GM12873 (cell line): ENCODE data around the gene ALB.

Experiments used
- TF ChIP-seq, protein P1 (sequence below): IDR thresholded peaks from 2 replicates; pipeline ENCODE4 v1.5.1; 2012; ENCODE audit warnings: low read depth, mild to moderate bottlenecking, moderate library complexity, low read length, control low read depth; ENCODE audit not compliant: insufficient read depth; ENCODE audit errors: missing control alignments

Gene ALB

GRCh38 chr4:73417342-73417741 lies 13.3 kb downstream of the ALB start:
- TF ChIP-seq, protein P1, sequence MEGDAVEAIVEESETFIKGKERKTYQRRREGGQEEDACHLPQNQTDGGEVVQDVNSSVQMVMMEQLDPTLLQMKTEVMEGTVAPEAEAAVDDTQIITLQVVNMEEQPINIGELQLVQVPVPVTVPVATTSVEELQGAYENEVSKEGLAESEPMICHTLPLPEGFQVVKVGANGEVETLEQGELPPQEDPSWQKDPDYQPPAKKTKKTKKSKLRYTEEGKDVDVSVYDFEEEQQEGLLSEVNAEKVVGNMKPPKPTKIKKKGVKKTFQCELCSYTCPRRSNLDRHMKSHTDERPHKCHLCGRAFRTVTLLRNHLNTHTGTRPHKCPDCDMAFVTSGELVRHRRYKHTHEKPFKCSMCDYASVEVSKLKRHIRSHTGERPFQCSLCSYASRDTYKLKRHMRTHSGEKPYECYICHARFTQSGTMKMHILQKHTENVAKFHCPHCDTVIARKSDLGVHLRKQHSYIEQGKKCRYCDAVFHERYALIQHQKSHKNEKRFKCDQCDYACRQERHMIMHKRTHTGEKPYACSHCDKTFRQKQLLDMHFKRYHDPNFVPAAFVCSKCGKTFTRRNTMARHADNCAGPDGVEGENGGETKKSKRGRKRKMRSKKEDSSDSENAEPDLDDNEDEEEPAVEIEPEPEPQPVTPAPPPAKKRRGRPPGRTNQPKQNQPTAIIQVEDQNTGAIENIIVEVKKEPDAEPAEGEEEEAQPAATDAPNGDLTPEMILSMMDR, result no peak

DNA sequence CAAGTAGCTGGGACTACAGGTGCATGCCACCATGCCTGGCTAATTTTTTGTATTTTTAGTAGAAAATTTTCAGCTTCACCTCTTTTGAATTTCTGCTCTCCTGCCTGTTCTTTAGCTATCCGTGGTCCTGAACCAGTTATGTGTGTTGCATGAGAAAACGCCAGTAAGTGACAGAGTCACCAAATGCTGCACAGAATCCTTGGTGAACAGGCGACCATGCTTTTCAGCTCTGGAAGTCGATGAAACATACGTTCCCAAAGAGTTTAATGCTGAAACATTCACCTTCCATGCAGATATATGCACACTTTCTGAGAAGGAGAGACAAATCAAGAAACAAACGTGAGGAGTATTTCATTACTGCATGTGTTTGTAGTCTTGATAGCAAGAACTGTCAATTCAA lies 13.9 kb downstream of the ALB start:
- TF ChIP-seq, protein P1, result no peak

GRCh38 chr4:73418677-73419076 lies 14.6 kb downstream of the ALB start:
- TF ChIP-seq, protein P1, result no peak

DNA sequence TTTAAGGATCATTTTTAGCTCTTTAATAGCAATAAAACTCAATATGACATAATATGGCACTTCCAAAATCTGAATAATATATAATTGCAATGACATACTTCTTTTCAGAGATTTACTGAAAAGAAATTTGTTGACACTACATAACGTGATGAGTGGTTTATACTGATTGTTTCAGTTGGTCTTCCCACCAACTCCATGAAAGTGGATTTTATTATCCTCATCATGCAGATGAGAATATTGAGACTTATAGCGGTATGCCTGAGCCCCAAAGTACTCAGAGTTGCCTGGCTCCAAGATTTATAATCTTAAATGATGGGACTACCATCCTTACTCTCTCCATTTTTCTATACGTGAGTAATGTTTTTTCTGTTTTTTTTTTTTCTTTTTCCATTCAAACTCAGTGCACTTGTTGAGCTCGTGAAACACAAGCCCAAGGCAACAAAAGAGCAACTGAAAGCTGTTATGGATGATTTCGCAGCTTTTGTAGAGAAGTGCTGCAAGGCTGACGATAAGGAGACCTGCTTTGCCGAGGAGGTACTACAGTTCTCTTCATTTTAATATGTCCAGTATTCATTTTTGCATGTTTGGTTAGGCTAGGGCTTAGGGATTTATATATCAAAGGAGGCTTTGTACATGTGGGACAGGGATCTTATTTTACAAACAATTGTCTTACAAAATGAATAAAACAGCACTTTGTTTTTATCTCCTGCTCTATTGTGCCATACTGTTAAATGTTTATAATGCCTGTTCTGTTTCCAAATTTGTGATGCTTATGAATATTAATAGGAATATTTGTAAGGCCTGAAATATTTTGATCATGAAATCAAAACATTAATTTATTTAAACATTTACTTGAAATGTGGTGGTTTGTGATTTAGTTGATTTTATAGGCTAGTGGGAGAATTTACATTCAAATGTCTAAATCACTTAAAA lies 15.3 kb downstream of the ALB start:
- TF ChIP-seq, protein P1, result no peak

DNA sequence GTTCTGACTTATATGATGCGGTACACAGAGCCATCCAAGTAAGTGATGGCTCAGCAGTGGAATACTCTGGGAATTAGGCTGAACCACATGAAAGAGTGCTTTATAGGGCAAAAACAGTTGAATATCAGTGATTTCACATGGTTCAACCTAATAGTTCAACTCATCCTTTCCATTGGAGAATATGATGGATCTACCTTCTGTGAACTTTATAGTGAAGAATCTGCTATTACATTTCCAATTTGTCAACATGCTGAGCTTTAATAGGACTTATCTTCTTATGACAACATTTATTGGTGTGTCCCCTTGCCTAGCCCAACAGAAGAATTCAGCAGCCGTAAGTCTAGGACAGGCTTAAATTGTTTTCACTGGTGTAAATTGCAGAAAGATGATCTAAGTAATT lies 16.5 kb downstream of the ALB start:
- TF ChIP-seq, protein P1, result no peak

DNA sequence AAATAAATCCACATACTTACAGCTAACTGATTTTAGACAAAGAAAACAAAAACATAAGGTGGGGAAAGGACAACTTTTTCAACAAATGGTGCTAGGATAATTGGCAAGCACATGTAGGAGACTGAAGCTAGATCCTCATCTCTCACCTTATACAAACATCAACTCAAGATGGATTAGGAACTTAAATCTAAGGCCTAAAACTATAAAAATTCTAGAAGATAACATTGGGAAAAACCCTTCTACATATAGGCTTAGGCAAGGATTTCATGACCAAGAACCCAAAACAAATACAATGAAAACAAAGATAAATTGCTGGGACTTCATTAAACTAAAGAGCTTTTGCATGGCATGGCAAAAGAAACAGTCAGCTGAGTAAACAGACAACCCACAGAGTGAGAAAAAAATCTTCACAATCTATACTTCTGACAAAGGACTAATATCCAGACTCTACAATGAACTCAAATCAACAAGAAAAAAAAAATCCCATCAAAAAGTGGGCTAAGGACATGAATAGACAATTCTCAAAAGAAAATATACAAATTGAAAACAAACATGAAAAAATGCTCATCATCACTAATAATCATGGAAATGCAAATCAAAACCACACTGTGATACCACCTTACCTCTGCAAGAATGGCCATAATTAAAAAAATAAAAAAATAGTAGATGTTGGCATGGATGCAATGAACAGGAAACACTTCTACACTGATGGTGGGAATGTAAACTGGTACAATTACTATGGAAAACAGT lies 17.8 kb downstream of the ALB start:
- TF ChIP-seq, protein P1, result no peak

- TF ChIP-seq, protein P1, result no peak
Observed at GRCh38 chr4:73422458-73422752, 18.3 kb downstream of the ALB start.
